AG04450 (cell line): ENCODE measurements around the gene MTAP. TPM values are rescaled to one million over a fixed set of nuclear protein-coding genes. Genes with fewer than 3 reads are reported as not detected.

ENCODE experiments used
- CTCF ChIA-PET: fragments of 300-600, 350-600 bp; formaldehyde crosslinking; extraction: SDS; loops from one replicate; lab custom pipeline; 2022; ENCODE audit warnings: antibody characterized with exemption, inconsistent platforms; lab: Charles Lee
- POLR2A ChIA-PET: fragments of 350-600 bp; formaldehyde crosslinking; extraction: SDS; loops from one replicate; lab custom pipeline; 2021; ENCODE audit warnings: antibody characterized with exemption, inconsistent platforms; lab: Yijun Ruan, JAX
- DNase-seq: peaks from one replicate; pipeline ENCODE4 v3.0.0-alpha.2; 2011; ENCODE audit warnings: low read depth, low spot score
- H3K27ac ChIP-seq: one replicate; pipeline ENCODE4 v1.5.1; 2012; ENCODE audit warnings: low read depth, low read length, control low read depth
- H3K27me3 ChIP-seq: one replicate; pipeline ENCODE4 v1.6.0; 2012; ENCODE audit warnings: low read length; ENCODE audit not compliant: control insufficient read depth, insufficient read depth
- H3K4me3 ChIP-seq: 2 replicates; pipeline ENCODE4 v1.5.1; 2011; ENCODE audit warnings: mild to moderate bottlenecking, low read depth, low read length, control low read depth
- H3K9me3 ChIP-seq: 2 replicates; pipeline ENCODE4 v1.5.1; 2012; ENCODE audit warnings: low read length; ENCODE audit not compliant: control insufficient read depth, insufficient read depth
- CTCF ChIP-seq: IDR thresholded peaks from 2 replicates; pipeline ENCODE4 v1.5.1; 2011; ENCODE audit warnings: low read depth, low read length, control low read depth, inconsistent platforms
- polyA plus RNA-seq: library from polyadenylated mRNA; depleted of rRNA; stranded (reverse); fragments of >200 nt; gene quantifications from 2 replicates; pipeline ENCODE4 v1.2.3, GENCODE V29; 2011

Gene MTAP
- polyA plus RNA-seq, 1 experiment: 26.1 TPM

DNA sequence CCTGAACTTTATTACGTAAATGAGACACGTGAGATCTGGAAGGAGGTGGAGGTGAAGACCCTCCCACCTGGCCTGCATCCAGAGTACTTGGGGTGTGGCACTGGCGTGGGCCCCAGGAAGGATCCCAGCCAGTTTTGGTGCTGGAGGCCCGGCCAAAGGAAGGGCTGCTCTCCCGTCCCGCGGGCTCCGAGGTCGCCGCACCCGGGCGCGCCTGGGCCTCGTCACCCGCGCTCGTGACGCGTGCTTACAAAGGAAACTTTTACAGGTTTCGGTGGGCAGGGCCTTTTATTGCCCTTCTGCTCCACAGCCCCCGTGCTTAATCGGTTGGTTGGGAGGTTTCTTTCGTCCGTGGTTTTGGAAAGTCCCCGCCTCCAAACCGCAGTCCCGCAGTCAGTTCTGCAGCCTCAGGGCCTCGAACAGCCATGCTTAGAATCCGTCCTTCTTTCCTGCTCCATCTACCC, 162.5 kb downstream of the MTAP start:
- POLR2A ChIA-PET: no interaction called here
- CTCF ChIA-PET: interaction anchor here (1.0 to 1.5 kb wide), 2 partner anchors 26 to 43 kb away, joined by 4 to 6 read pairs; no protein-coding TSS in a partner anchor
- Histone ChIP-seq H3K4me3 (peak overlapping the region; percentile 46), H3K9me3 (peaks cover 15% of the 10 kb centered on the region), H3K27me3 (peaks cover 35% of the 10 kb centered on the region), H3K27ac (no peak overlapping the region)
- DNase-seq: no peak
- no peak for TF ChIP-seq CTCF

DNA sequence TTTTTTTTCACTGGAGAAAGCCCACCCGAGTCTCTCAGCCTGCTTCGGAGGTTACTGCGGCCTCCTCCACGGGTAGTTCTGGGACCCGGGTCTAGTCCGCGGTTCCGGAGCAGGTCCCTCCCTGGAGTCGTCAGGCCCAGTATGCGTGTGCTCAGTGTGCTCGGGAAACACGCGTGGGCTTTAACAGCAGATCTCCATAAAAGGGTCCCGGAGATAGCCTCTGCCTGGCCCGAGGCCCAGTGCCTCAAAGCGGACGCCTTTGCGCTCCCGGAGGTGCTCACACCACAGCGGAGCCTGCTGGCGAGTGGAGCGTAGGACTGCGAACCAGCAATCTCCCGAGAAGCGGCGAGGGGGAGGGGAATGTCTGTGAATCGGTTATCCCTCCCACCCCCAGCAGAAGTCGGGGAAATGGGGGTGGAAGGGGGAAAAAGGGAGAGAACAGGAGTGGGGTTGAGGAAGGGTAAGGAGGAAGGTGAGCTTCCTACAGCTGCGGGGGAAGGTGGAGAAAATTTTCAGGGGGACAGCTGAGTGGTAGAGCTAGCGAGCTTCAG, 163.0 kb downstream of the MTAP start:
- peaks cover 19% of the 10 kb centered on the region for H3K9me3 ChIP-seq
- POLR2A ChIA-PET: interaction anchor here (0.6 kb wide), 1 partner anchor 30 kb away, joined by 5 read pairs; no protein-coding TSS in a partner anchor
- peaks cover 40% of the 10 kb centered on the region for H3K27me3 ChIP-seq
- peak; percentile 37 for DNase-seq
- TF ChIP-seq CTCF: peak; percentile 81
- H3K27ac ChIP-seq: no peak overlapping the region
- CTCF ChIA-PET: interaction anchor here (0.6 to 1.0 kb wide), 10 partner anchors 9 to 152 kb away, joined by 3 to 5 read pairs (median 3); no protein-coding TSS in a partner anchor
- H3K4me3 ChIP-seq: peak overlapping the region; percentile 46

- no peak for DNase-seq
- no peak overlapping the region for H3K27ac ChIP-seq
- POLR2A ChIA-PET: no interaction called here
- H3K9me3 ChIP-seq: peaks cover 24% of the 10 kb centered on the region
- TF ChIP-seq CTCF: no peak
- H3K4me3 ChIP-seq: no peak overlapping the region
- CTCF ChIA-PET: interaction anchor here (0.6 to 1.0 kb wide), 10 partner anchors 8 to 153 kb away, joined by 3 to 5 read pairs (median 3); no protein-coding TSS in a partner anchor
- peaks cover 48% of the 10 kb centered on the region for H3K27me3 ChIP-seq
These were observed 163.9 kb downstream of the MTAP start for GRCh38 chr9:21966140-21966851.

GRCh38 chr9:21967169-21967568, 164.7 kb downstream of the MTAP start:
- Histone ChIP-seq H3K27me3 (peaks cover 50% of the 10 kb centered on the region), H3K4me3 (no peak overlapping the region), H3K27ac (no peak overlapping the region), H3K9me3 (peaks cover 24% of the 10 kb centered on the region)
- no peak for DNase-seq
- TF ChIP-seq CTCF: no peak
- CTCF ChIA-PET: interaction anchor here (2.2 to 3.6 kb wide), 3 partner anchors 41 to 277 kb away, joined by 11 to 29 read pairs (median 16); partner anchors contain the start of gene CDKN2B
- POLR2A ChIA-PET: no interaction called here
